Smooth muscle cell (in vitro differentiated cells): ENCODE results near the gene TMOD3. TPM values are rescaled to one million over a fixed set of nuclear protein-coding genes. Genes with fewer than 3 reads are reported as not detected.
"Not testable (repeated sequence)": the region's sequence is repeated elsewhere in the genome, so short reads cannot be mapped to it uniquely, and the experiment has no call there.

Experiments
- DNase-seq: peaks from one replicate; lab custom pipeline; 2025; ENCODE audit not compliant: unreplicated experiment; lab: John Stamatoyannopoulos, UW
- H2AFZ ChIP-seq: fragments of 200-600 bp; sonication (generic); 2 replicates; pipeline ENCODE4 v1.6.0; 2016; ENCODE audit warnings: antibody characterized with exemption, low read depth, mild to moderate bottlenecking
- H3F3A ChIP-seq: fragments of 200-600 bp; sonication (generic); 2 replicates; pipeline ENCODE4 v1.6.0; 2017; ENCODE audit warnings: antibody characterized with exemption, low read depth
- H3K27ac ChIP-seq: fragments of 200-600 bp; sonication (generic); 2 replicates; pipeline ENCODE4 v1.5.1; 2016; ENCODE audit warnings: low read depth, mild to moderate bottlenecking
- H3K27me3 ChIP-seq: fragments of 200-600 bp; sonication (generic); 2 replicates; pipeline ENCODE4 v1.6.1; 2016; ENCODE audit warnings: low read depth, mild to moderate bottlenecking
- H3K36me3 ChIP-seq: fragments of 200-600 bp; sonication (generic); 2 replicates; pipeline ENCODE4 v1.5.1; 2016; ENCODE audit warnings: low read depth
- H3K4me1 ChIP-seq: fragments of 200-600 bp; sonication (generic); 2 replicates; pipeline ENCODE4 v1.5.1; 2016; ENCODE audit warnings: low read depth
- H3K4me2 ChIP-seq: fragments of 200-600 bp; sonication (generic); 2 replicates; pipeline ENCODE4 v1.6.0; 2016; ENCODE audit warnings: mild to moderate bottlenecking
- H3K4me3 ChIP-seq: fragments of 200-600 bp; sonication (generic); 2 replicates; pipeline ENCODE4 v1.5.1; 2016; ENCODE audit warnings: mild to moderate bottlenecking
- H3K79me2 ChIP-seq: fragments of 200-600 bp; sonication (generic); 2 replicates; pipeline ENCODE4 v1.6.0; 2016; ENCODE audit warnings: low read depth, mild to moderate bottlenecking
- H3K9ac ChIP-seq: fragments of 200-600 bp; sonication (generic); 2 replicates; pipeline ENCODE4 v1.6.0; 2016; ENCODE audit warnings: low read depth
- H3K9me3 ChIP-seq: fragments of 200-600 bp; sonication (generic); replicated peaks from 2 replicates; pipeline ENCODE4 v1.5.1; 2016; ENCODE audit warnings: low read depth
- H4K20me1 ChIP-seq: fragments of 200-600 bp; sonication (generic); 2 replicates; pipeline ENCODE4 v1.6.0; 2016; ENCODE audit warnings: low read depth
- CTCF ChIP-seq: fragments of 200-600 bp; sonication (generic); IDR thresholded peaks from 2 replicates; pipeline ENCODE4 v1.5.1; 2017; ENCODE audit warnings: borderline replicate concordance, mild to moderate bottlenecking, antibody characterized with exemption; ENCODE audit not compliant: insufficient read depth, poor library complexity, severe bottlenecking
- WGBS: methylation state at CpG from one replicate; pipeline ENCODE4 v1.1.7; 2016; ENCODE audit warnings: low lambda C conversion rate; 5-methylcytosine and 5-hydroxymethylcytosine counted together
- polyA plus RNA-seq: library from polyadenylated mRNA; unstranded; fragments of >200 nt; fragmentation: Nextera tagmentation; extraction: Ambion mirVana; gene quantifications from 2 replicates; pipeline ENCODE4 v1.2.1, GENCODE V29; 2016
- total RNA-seq: library from RNA; depleted of rRNA; stranded (reverse); fragments of >200 nt; gene quantifications from 2 replicates; pipeline ENCODE4 v1.2.3, GENCODE V29; 2014

TMOD3 gene
- total and polyA plus RNA-seq, 2 experiments from 2014 or later: 18.6 to 35.7 TPM

GRCh38 chr15:51782357-51782896, 47.0 kb upstream of the TMOD3 start:
- no peak for DNase-seq
- Histone ChIP-seq H3K27ac (no peak overlapping the region), H4K20me1 (no peaks in the 10 kb centered on the region), H3K36me3 (no peaks in the 10 kb centered on the region), H3K79me2 (no peaks in the 10 kb centered on the region), H3K9me3 (no peaks in the 10 kb centered on the region), H3K4me1 (no peaks in the 10 kb centered on the region), H3K9ac (no peak overlapping the region), H3K4me3 (no peak overlapping the region), H3K27me3 (no peaks in the 10 kb centered on the region), H3K4me2 (no peak overlapping the region), H3F3A (no peaks in the 10 kb centered on the region), H2AFZ (no peak overlapping the region)
- TF ChIP-seq CTCF: no peak
- 86% methylated on average over 7 of the region's 7 CpGs for WGBS

- no peak overlapping the region for H3K4me2 ChIP-seq
- no peaks in the 10 kb centered on the region for H3K4me1 ChIP-seq
- DNase-seq: no peak
- no peak for TF ChIP-seq CTCF
- no peak overlapping the region for H2AFZ ChIP-seq
- no peaks in the 10 kb centered on the region for H4K20me1 ChIP-seq
- no peaks in the 10 kb centered on the region for H3K79me2 ChIP-seq
- H3F3A ChIP-seq: no peaks in the 10 kb centered on the region
- no peak overlapping the region for H3K4me3 ChIP-seq
- H3K9ac ChIP-seq: no peak overlapping the region
- no peaks in the 10 kb centered on the region for H3K27me3 ChIP-seq
- WGBS: 89% methylated on average over 3 of the region's 3 CpGs
- no peaks in the 10 kb centered on the region for H3K36me3 ChIP-seq
- no peaks in the 10 kb centered on the region for H3K9me3 ChIP-seq
- H3K27ac ChIP-seq: no peak overlapping the region
Observed at GRCh38 chr15:51783967-51784366, 45.5 kb upstream of the TMOD3 start.

DNA sequence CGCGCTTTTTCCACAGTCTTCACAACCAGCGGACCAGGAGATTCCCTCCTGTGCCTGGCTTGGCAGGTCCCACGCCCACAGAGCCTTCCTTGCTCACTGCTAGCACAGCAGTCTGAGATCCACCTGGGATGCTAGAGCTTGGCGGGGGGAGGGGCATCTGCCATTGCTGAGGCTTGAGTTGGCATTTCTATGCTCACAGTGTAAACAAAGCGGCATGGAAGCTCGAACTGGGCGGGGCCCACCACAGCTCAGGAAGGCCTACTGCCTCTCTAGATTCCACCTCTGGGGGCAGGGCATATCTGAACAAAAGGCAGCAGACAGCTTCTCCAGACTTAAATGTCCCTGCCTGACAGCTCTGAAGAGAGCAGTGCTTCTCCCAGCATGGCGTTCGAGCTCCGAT, 42.3 kb upstream of the TMOD3 start:
- 90% methylated on average over 11 of the region's 11 CpGs for WGBS
- not testable (repeated sequence) for H3K4me2 ChIP-seq, H3K27me3 ChIP-seq, DNase-seq, H3K27ac ChIP-seq, H3K4me1 ChIP-seq, H3K9me3 ChIP-seq, H3K9ac ChIP-seq, H4K20me1 ChIP-seq, H3K4me3 ChIP-seq, H3F3A ChIP-seq, H2AFZ ChIP-seq, H3K36me3 ChIP-seq, H3K79me2 ChIP-seq

GRCh38 chr15:51792474-51792873, 37.0 kb upstream of the TMOD3 start:
- not testable (repeated sequence) for H3K79me2 ChIP-seq, H2AFZ ChIP-seq, H3K9me3 ChIP-seq, DNase-seq, H3K4me2 ChIP-seq, H3K36me3 ChIP-seq, H3F3A ChIP-seq, H3K4me3 ChIP-seq, H4K20me1 ChIP-seq, H3K27ac ChIP-seq, H3K9ac ChIP-seq, H3K4me1 ChIP-seq, H3K27me3 ChIP-seq
- WGBS: 100% methylated on average over 4 of the region's 4 CpGs
